HG02852 (cell line): Measurements from ENCODE around the gene TLR5.
"Not testable (repeated sequence)": the region's sequence is repeated elsewhere in the genome, so short reads cannot be mapped to it uniquely, and the experiment has no call there.

ENCODE experiments used
- ATAC-seq: cut with Tn5 transposase; IDR thresholded peaks from one replicate; pipeline ENCODE4 v1.9.1; 2021; ENCODE audit warnings: mild to moderate bottlenecking, moderate library complexity; ENCODE audit not compliant: unreplicated experiment

The TLR5 gene

GRCh38 chr1:223142795-223143536 lies at the start of gene TLR5:
Gene TLR5, minus strand, starts transcription at chr1:223143248. Its CDS starts 30,217 bp downstream, at chr1:223113031.
- ATAC-seq: peak; percentile 85

GRCh38 chr1:223189903-223190724 lies 47.1 kb upstream of the TLR5 start:
- no peak for ATAC-seq

GRCh38 chr1:223189525-223189902 lies 46.5 kb upstream of the TLR5 start:
- ATAC-seq: no peak

- ATAC-seq: no peak
Observed at GRCh38 chr1:223188618-223189356, 45.7 kb upstream of the TLR5 start.

- no peak for ATAC-seq
Observed at GRCh38 chr1:223186800-223187199, 43.8 kb upstream of the TLR5 start.

GRCh38 chr1:223183268-223183862 lies 40.3 kb upstream of the TLR5 start:
- ATAC-seq: no peak

GRCh38 chr1:223180731-223181321 lies 37.8 kb upstream of the TLR5 start:
- ATAC-seq: no peak

- no peak for ATAC-seq
Observed at GRCh38 chr1:223179786-223180185, 36.7 kb upstream of the TLR5 start.

GRCh38 chr1:223179280-223179679 lies 36.2 kb upstream of the TLR5 start:
- ATAC-seq: no peak

- ATAC-seq: no peak
Observed at GRCh38 chr1:223177681-223178080, 34.6 kb upstream of the TLR5 start.

GRCh38 chr1:223176437-223176836 lies 33.4 kb upstream of the TLR5 start:
- ATAC-seq: no peak

- ATAC-seq: no peak
Observed at GRCh38 chr1:223175633-223176032, 32.6 kb upstream of the TLR5 start.

GRCh38 chr1:223175032-223175431 lies 32.0 kb upstream of the TLR5 start:
- ATAC-seq: no peak

- not testable (repeated sequence) for ATAC-seq
Observed at GRCh38 chr1:223169458-223169857, 26.4 kb upstream of the TLR5 start.

GRCh38 chr1:223161321-223161720 lies 18.3 kb upstream of the TLR5 start:
- no peak for ATAC-seq

- ATAC-seq: no peak
Observed at GRCh38 chr1:223156343-223156742, 13.3 kb upstream of the TLR5 start.

- no peak for ATAC-seq
Observed at GRCh38 chr1:223155153-223155552, 12.1 kb upstream of the TLR5 start.

GRCh38 chr1:223153177-223154119 lies 10.4 kb upstream of the TLR5 start:
- ATAC-seq: no peak

GRCh38 chr1:223152399-223152798 lies 9.4 kb upstream of the TLR5 start:
- ATAC-seq: no peak

GRCh38 chr1:223150443-223150842 lies 7.4 kb upstream of the TLR5 start:
- ATAC-seq: no peak
